SKM-1 treated with dmso at 0.1 percent for 144 hours (cell line): ENCODE data around the gene TBCEL.

ENCODE experiments used
- DNase-seq: peaks from one replicate; lab custom pipeline; 2025; ENCODE audit not compliant: unreplicated experiment; lab: John Stamatoyannopoulos, UW

Gene TBCEL

GRCh38 chr11:121059605-121060004 is 35.7 kb downstream of the TBCEL start:
- DNase-seq, result no peak

- DNase-seq, result no peak
These were observed 39.8 kb downstream of the TBCEL start for GRCh38 chr11:121063728-121064127.

- no peak for DNase-seq
These were observed 42.7 kb downstream of the TBCEL start for GRCh38 chr11:121066623-121067022.

GRCh38 chr11:121067026-121067425 is 43.1 kb downstream of the TBCEL start:
- DNase-seq, result no peak

GRCh38 chr11:121067453-121067852 is 43.6 kb downstream of the TBCEL start:
- DNase-seq, result no peak

GRCh38 chr11:121067962-121068647 is 44.2 kb downstream of the TBCEL start:
- no peak for DNase-seq

GRCh38 chr11:121068787-121069186 is 44.9 kb downstream of the TBCEL start:
- no peak for DNase-seq

GRCh38 chr11:121070951-121071845 is 47.3 kb downstream of the TBCEL start:
- no peak for DNase-seq

- no peak for DNase-seq
These were observed 48.0 kb downstream of the TBCEL start for GRCh38 chr11:121071846-121072450.

- no peak for DNase-seq
These were observed 57.4 kb downstream of the TBCEL start for GRCh38 chr11:121081321-121081720.

- DNase-seq, result no peak
These were observed 58.3 kb downstream of the TBCEL start for GRCh38 chr11:121082219-121082618.

GRCh38 chr11:121082670-121083069 is 58.8 kb downstream of the TBCEL start:
- no peak for DNase-seq

GRCh38 chr11:121086866-121087265 is 63.0 kb downstream of the TBCEL start:
- no peak for DNase-seq

GRCh38 chr11:121089566-121089965 is 65.7 kb downstream of the TBCEL start:
- no peak for DNase-seq

GRCh38 chr11:121090145-121090721 is 66.3 kb downstream of the TBCEL start:
- no peak for DNase-seq

- peak; percentile 87 for DNase-seq
These were observed 67.7 kb downstream of the TBCEL start for GRCh38 chr11:121091492-121092152.

- DNase-seq, result no peak
These were observed 71.7 kb downstream of the TBCEL start for GRCh38 chr11:121095561-121095960.

GRCh38 chr11:121099364-121099763 is 75.5 kb downstream of the TBCEL start:
- DNase-seq, result no peak

GRCh38 chr11:121099885-121100284 is 76.0 kb downstream of the TBCEL start:
- DNase-seq, result no peak

- DNase-seq, result no peak
These were observed 77.0 kb downstream of the TBCEL start, which contains the start of gene TECTA for GRCh38 chr11:121100943-121101342. Gene TECTA (plus strand): TSS chr11:121101243. CDS start chr11:121102666, 1,423 bp downstream.

GRCh38 chr11:121104312-121104762 is 80.4 kb downstream of the TBCEL start:
- DNase-seq, result no peak
